IPS-18a (cell line): ENCODE results near the gene UBE2L3.
"Not testable (repeated sequence)": the region's sequence is repeated elsewhere in the genome, so short reads cannot be mapped to it uniquely, and the experiment has no call there.

Experiments used
- H3K27ac ChIP-seq: one replicate; pipeline ENCODE4 v1.5.1; 2013; ENCODE audit warnings: low read length
- H3K27me3 ChIP-seq: one replicate; pipeline ENCODE4 v1.6.1; 2013; ENCODE audit warnings: mild to moderate bottlenecking, low read length; ENCODE audit not compliant: control insufficient read depth, insufficient read depth
- H3K36me3 ChIP-seq: one replicate; pipeline ENCODE4 v1.6.1; 2013; ENCODE audit warnings: low read depth, low read length; ENCODE audit not compliant: control insufficient read depth
- H3K4me1 ChIP-seq: one replicate; pipeline ENCODE4 v1.6.1; 2013; ENCODE audit warnings: low read depth, low read length; ENCODE audit not compliant: control insufficient read depth
- H3K4me3 ChIP-seq: one replicate; pipeline ENCODE4 v1.5.1; 2013; ENCODE audit warnings: low read length
- H3K9ac ChIP-seq: one replicate; pipeline ENCODE4 v1.6.1; 2013; ENCODE audit warnings: mild to moderate bottlenecking, low read length, moderate library complexity
- H3K9me3 ChIP-seq: one replicate; pipeline ENCODE4 v1.6.1; 2013; ENCODE audit warnings: low read depth, low read length; ENCODE audit not compliant: control insufficient read depth

UBE2L3 gene

DNA sequence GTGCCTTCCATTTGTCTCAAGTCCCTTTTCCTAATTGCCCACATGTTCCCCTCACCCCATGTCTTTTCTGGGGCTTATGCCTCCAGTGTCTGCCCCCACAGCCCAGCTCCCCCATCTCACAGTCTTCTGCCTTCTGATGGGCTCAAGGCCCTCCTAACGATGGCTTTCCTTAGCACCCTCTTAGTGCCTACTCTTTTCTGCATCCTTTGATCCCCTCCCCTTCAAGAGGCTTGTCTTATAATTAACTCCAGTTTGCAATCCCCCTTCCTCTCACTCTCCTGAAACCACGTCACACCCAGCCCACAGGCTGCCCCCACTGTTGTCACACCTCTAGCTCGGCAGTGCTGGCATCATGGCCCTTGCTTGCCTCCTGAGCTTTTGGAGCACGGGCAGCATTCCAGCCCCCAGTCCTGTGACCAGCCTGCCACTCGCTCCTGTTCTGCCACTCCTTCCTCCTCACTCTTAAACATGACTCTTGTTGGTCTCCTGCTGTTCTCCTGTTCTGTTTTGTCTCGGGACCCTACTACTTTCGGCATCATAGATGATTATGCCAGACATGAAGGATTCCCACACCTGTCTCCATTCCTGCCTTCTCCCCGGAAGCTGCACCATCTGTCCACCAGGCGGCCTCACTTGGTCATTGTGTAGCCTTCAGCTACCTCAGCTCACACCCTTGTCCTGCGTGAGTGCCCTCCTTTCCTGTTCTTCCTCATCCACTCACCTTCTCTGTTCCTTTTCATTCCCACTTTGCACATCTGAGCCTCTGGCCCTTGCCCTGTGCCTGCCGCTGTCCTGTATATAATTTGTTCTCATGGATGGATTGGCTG is 26.1 kb downstream of the UBE2L3 start:
- H3K36me3 ChIP-seq, result peaks cover 30% of the 10 kb centered on the region
- no peaks in the 10 kb centered on the region for H3K9me3 ChIP-seq
- no peaks in the 10 kb centered on the region for H3K4me1 ChIP-seq
- H3K4me3 ChIP-seq, result no peak overlapping the region
- H3K27me3 ChIP-seq, result no peaks in the 10 kb centered on the region
- H3K9ac ChIP-seq, result no peak overlapping the region
- no peak overlapping the region for H3K27ac ChIP-seq

DNA sequence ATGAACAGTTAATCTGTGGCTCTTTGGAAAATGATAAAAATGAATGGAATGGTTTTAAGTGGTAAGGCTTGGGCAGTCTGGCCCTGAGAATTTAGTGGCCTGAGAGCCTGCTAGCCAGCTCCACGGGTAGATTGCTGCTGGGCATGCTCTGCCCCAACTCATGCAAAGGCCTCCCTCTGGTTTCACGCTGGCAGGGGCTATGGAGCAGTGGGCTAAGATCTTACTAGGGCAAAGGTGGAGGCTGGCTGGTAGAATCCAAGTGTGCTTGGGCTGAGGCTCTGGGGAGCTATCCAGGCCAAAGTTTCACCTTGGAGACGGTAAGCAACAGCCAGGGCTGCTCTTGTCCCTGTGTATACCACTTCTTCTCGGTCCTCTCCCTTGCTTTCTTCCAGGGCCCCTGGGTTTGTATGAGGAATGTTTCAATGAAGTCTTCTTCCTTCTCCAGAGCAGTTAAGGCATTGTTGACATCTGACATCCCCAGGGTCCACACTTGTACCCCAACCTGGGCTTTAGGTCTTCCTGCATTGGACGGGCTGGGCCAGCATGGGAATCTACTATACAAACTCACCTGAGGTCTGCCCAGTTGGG is 27.4 kb downstream of the UBE2L3 start:
- Histone ChIP-seq H3K9me3 (no peaks in the 10 kb centered on the region), H3K27me3 (no peaks in the 10 kb centered on the region), H3K36me3 (peaks cover 30% of the 10 kb centered on the region), H3K27ac (no peak overlapping the region), H3K4me1 (no peaks in the 10 kb centered on the region), H3K9ac (no peak overlapping the region), H3K4me3 (no peak overlapping the region)

DNA sequence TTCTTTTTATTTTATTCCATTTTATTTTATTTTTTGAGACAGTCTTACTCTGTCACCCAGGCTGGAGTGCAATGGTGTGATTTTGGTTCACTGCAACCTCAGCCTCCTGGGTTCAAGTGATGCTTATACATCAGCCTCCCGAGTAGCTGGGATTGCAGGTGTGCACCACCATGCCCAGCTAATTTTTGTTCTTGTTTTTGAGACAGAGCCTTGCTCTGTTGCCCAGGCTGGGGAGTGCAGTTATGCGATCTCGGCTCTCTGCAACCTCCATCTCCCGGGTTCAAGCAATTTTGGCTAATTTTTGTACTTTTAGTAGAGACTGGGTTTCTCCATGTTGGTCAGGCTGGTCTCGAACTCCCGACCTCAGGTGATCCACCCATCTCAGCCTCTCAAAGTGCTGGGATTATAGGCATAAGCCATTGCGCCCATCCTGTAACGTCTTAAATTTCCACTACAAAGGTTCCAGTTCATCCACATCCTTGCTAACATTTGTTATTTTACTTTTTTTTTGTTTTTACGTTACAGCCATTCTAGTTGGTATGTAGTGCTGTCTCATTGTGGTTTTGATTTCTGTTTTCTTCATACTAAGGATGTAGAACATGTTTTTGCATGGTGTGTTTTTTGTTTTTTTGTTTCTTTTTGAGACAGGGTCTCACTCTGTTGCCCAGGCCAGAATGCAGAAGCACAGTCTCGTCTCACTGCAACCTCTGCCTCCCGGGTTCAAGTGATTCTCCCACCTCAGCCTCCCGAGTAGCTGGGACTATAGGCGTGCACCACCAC is 29.0 kb downstream of the UBE2L3 start:
- H3K36me3 ChIP-seq, result peaks cover 30% of the 10 kb centered on the region
- H3K27ac ChIP-seq, result not testable (repeated sequence)

DNA sequence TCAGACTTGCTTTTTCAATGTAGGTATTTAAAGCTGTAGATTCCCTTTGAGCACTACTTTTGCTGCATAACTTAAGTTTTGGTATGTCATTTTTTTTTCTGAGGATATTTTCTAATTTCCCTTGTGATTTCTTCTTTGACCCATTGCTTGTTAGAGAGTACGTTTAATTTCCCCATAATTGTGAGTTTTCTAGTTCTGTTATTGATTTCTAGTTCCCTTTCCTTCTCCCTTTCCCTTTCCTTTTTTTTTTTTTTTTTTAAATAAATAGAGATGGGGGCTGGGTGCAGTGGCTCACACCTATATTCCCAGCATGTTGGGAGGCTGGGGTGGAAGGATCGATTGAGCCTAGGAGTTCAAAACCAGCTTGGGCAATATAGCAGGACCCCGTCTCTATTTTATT is 30.8 kb downstream of the UBE2L3 start:
- Histone ChIP-seq H3K4me3 (no peak overlapping the region), H3K4me1 (no peaks in the 10 kb centered on the region), H3K9me3 (no peaks in the 10 kb centered on the region), H3K27me3 (no peaks in the 10 kb centered on the region), H3K27ac (no peak overlapping the region), H3K9ac (no peak overlapping the region), H3K36me3 (peaks cover 22% of the 10 kb centered on the region)

More for the DNA sequence above, 29.0 kb downstream of the UBE2L3 start:
- H3K4me3 ChIP-seq, H3K9me3 ChIP-seq, H3K4me1 ChIP-seq, H3K9ac ChIP-seq, H3K27me3 ChIP-seq: not testable (repeated sequence)

- H3K9me3 ChIP-seq, result no peaks in the 10 kb centered on the region
- no peaks in the 10 kb centered on the region for H3K4me1 ChIP-seq
- no peaks in the 10 kb centered on the region for H3K27me3 ChIP-seq
- no peak overlapping the region for H3K9ac ChIP-seq
- H3K36me3 ChIP-seq, result peaks cover 13% of the 10 kb centered on the region
- no peak overlapping the region for H3K27ac ChIP-seq
- H3K4me3 ChIP-seq, result no peak overlapping the region
Observed at GRCh38 chr22:21599053-21599893, 31.8 kb downstream of the UBE2L3 start.

- Histone ChIP-seq H3K9me3 (no peaks in the 10 kb centered on the region), H3K27me3 (no peaks in the 10 kb centered on the region), H3K4me1 (no peaks in the 10 kb centered on the region), H3K4me3 (no peak overlapping the region), H3K27ac (no peak overlapping the region), H3K9ac (no peak overlapping the region), H3K36me3 (no peaks in the 10 kb centered on the region)
Observed at GRCh38 chr22:21602579-21602978, 35.1 kb downstream of the UBE2L3 start.

GRCh38 chr22:21603973-21604372 is 36.5 kb downstream of the UBE2L3 start:
- no peaks in the 10 kb centered on the region for H3K36me3 ChIP-seq
- no peak overlapping the region for H3K9ac ChIP-seq
- no peak overlapping the region for H3K4me3 ChIP-seq
- H3K27me3 ChIP-seq, result no peaks in the 10 kb centered on the region
- H3K4me1 ChIP-seq, result no peaks in the 10 kb centered on the region
- no peak overlapping the region for H3K27ac ChIP-seq
- H3K9me3 ChIP-seq, result no peaks in the 10 kb centered on the region

DNA sequence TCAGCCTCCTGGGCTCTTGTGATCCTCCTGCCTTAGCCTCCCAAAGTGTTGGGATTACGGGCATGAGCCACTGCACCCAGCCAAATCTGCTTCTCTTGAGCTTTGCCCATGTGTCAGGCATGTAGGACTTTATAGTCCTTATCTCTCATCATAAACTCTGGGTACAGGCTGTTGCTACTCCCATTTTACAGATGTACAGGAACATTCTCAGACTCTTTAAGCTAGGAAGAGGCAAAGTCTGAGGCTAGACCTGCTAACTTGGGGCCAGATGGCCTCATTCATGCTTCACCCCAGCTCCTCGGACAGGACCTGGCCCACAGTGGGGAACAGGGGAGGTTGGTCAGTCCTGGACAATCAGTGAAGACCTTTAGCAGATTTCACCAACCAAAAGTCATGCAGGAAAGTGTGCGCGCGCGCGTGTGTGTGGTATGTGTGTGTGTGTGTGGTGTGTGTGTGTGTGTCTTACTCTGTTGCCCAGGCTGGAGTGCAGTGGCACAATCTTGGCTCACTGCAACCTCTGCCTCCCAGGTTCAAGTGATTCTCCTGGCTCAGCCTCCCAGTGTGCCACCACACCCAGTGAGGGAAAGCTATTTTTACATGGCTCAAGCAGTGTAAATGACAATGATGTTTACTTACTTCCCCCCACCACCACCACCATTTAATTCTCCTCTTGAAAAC is 38.5 kb downstream of the UBE2L3 start:
- Histone ChIP-seq H3K4me1 (no peaks in the 10 kb centered on the region), H3K4me3 (no peak overlapping the region), H3K36me3 (peaks cover 12% of the 10 kb centered on the region), H3K9me3 (no peaks in the 10 kb centered on the region), H3K9ac (no peak overlapping the region), H3K27me3 (no peaks in the 10 kb centered on the region), H3K27ac (no peak overlapping the region)

GRCh38 chr22:21606775-21607174 is 39.3 kb downstream of the UBE2L3 start:
- no peaks in the 10 kb centered on the region for H3K27me3 ChIP-seq
- no peaks in the 10 kb centered on the region for H3K9me3 ChIP-seq
- H3K4me1 ChIP-seq, result no peaks in the 10 kb centered on the region
- H3K27ac ChIP-seq, result no peak overlapping the region
- H3K36me3 ChIP-seq, result peaks cover 19% of the 10 kb centered on the region
- H3K9ac ChIP-seq, result no peak overlapping the region
- H3K4me3 ChIP-seq, result no peak overlapping the region

- not testable (repeated sequence) for H3K27ac ChIP-seq, H3K4me3 ChIP-seq, H3K4me1 ChIP-seq, H3K27me3 ChIP-seq, H3K9me3 ChIP-seq, H3K9ac ChIP-seq
- peaks cover 42% of the 10 kb centered on the region for H3K36me3 ChIP-seq
Observed at GRCh38 chr22:21609556-21610157, 42.1 kb downstream of the UBE2L3 start.
